COLO668 (cell line): ENCODE results near the gene ADAMTSL5.
"Not testable (repeated sequence)": the region's sequence is repeated elsewhere in the genome, so short reads cannot be mapped to it uniquely, and the experiment has no call there.

ENCODE experiments used
- DNase-seq: peaks from one replicate; lab custom pipeline; 2025; ENCODE audit not compliant: unreplicated experiment; lab: John Stamatoyannopoulos, UW

Gene ADAMTSL5, protein sequence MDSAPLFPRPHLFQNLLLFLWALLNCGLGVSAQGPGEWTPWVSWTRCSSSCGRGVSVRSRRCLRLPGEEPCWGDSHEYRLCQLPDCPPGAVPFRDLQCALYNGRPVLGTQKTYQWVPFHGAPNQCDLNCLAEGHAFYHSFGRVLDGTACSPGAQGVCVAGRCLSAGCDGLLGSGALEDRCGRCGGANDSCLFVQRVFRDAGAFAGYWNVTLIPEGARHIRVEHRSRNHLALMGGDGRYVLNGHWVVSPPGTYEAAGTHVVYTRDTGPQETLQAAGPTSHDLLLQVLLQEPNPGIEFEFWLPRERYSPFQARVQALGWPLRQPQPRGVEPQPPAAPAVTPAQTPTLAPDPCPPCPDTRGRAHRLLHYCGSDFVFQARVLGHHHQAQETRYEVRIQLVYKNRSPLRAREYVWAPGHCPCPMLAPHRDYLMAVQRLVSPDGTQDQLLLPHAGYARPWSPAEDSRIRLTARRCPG

DNA sequence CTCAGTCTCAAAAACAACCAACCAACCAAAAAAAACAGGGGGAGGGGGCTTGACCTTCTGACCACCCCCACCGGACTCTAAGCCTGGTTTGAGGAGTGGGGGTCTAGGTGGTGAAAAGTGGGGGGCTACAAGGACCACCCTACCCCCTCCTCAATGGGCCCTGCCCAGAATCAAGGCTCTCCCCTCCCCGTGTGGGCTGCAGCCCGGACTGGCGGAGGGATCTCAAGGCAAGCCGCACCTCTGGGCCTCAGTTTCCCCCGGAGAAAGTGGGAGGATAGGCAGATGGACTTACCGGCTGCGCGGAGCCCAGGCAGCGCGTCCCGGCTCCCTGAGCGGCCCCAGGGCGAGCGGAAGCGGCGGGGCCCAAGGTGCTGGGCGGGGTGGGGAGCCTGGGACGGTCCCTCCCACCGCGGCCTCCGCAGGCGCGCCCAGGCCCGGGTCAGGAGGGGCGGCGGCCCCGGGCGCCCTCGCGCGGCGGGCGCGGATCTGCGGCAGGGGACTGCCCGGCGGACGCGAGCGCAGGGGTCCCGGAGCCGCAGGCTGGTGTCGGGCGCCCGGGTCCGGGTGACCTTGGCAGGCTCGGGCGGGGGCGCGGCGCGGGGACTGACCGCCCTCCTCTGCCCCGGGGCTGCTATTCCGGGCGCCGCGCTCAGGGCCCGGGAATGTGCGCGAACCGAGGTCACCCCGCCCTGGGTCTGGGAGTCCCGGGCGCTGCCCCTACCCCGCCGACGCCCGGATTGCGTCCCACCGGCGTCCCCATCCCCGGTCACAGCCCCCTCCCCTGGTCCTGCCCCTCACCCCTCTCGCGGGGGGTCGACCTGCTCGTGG, at the start of gene ADAMTSL5:
Gene ADAMTSL5 (minus strand): TSS at position 349 of the 828 bp plus-strand sequence. CDS start 2,076 bp downstream, outside the sequence.
- peak; percentile 29 for DNase-seq

DNA sequence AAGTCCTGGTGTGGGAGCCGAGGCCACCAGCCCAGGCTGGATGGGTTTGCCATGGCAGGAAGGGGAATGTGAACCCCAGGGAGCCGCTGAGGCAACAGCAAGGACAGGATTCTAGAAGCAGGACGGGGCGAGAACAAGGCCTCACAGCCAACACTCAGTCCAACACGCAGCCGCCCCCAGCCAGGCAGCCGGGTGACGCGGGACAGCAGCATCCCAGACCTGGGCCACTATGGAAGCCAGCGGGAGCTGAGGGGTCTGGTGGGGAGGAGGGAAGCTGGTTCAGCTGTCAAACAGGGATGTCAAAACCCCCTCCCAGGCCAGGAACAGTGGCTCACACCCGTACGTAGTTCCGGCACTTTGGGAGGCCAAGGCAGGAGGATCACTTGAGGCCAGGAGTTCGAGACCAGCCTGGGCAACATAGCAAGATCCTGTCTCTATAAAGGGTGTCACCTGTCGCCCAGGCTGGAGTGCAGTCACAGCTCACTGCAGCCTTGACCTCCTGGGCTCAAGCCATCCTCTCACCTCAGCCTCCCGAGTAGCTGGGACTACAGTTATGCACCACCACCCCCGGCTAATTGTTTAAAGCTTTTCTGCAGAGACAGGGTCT, 48.5 kb upstream of the ADAMTSL5 start:
- no peak for DNase-seq

DNA sequence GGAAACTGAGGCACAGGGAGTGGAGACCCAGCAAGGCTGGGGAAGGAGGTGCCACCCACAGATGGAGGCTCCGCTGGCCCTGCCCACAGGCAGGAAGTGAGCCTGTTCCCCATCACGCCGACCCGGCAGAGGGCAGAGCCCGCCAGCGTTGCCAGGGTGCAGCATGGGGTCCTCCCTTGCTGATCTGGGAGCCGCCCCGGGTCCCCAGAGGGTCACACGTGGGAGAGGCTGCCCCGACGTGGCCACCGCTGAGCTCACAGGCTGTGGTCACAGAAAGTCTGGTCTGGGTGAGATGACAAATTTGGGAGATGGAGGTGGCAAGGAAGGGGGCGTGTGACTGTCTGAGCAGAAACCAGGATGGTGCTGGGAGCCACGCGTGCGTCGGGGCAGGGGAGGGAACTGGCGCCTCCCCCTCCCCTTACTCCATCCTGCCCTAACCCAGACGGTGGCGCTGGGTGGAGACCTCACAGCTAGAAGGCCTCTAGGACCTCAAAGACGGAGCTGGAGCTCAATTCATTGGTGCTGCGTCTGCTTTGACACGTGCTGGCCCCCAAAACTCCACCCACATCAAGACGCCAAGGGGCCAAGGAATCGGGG, 47.6 kb upstream of the ADAMTSL5 start:
- no peak for DNase-seq

DNA sequence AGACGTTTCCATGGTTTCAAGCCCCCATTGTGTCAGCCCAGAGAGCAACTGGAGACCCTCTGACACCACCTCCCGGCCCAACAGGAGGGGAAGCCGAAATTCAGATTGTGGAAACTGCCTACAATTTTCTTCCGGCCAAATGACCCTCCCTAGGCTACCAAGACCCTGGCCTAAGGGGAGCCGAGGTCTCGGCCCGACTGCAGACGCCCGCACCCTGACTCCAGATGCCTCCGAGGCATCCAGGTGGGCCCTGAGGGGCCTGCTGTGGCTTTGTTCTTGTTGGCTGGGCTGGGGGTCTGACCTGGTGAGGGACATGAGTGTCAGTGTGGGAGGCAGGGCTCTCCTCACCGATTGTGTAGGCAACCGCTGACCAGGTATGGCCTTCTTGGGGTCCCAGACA, 45.7 kb upstream of the ADAMTSL5 start:
- DNase-seq: no peak

DNA sequence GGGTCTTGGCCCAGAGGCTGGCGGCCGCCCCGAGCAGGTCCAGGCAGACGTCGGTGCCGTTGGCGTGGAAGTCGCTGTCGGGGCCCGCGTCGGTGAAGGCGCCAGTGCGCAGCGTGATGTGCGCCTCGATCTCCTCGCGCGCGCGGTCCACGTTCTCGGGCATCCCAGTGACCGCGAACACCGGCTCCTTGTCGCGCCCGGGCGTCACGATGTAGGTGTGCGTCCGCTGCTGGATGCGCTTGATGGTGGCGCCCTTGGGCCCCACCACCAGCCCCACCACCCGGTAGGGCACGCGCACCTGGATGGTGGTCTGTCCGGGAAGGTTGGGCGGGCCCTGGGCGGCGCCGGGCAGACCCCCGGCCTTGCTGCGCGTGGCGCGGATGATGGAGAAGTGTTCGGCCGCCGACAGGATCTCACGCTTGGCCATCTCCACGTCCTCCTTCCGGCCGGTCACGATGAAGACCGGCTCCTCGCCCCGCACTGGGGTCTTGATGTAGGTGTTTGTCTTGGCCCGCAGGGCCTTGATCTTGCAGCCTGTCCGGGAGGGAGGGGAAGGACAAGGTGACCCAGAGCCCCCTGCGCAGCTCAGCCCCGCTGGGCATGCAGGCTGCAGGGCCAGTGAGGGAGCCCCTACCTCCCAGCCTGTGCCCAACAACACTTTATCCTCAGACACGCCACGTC, 43.7 kb upstream of the ADAMTSL5 start:
- no peak for DNase-seq

DNA sequence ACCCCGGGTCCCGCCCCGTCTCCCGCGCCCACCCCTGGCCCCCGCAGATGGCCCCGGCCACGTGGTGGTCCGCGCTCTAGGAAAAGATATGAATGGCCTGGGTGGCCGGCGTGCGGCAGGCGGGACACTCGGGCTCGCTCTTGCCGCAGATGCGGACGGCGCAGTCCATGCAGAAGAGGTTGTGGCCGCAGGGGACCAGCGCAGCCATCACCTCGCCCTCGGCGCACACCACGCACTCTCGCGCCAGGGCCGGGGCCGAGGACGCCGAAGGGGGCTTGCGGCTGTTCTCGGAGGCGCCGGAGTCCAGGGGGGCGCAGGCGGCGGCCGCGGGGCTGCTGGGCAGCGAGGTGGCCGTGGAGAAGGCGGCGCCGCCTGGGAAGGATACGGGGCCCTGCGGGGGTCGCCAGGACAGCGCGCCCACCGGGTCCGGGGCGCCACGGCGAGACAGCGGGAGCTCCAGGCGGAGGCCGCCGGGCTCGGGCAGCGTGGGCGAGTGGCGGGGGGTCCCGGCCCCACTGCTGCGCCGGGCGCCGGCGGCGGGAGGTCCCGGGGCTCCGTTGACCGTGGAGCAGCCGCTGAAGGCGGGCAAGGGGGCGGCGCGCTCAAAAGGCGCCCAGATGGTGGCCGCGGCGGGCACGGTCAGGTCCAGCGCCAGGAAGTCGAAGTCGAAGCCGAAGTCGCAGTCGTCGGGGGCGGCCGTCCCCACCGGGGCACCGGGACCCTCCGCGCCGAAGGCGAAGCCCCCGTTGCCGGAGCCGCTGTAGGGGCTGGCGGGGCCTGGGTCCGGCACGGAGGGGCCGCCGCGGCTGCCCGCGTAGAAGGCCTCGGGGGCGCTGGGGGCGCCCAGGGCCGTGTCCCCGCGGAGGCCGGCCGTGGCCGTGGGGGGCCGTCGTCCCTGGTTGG, 42.9 kb upstream of the ADAMTSL5 start:
- no peak for DNase-seq

DNA sequence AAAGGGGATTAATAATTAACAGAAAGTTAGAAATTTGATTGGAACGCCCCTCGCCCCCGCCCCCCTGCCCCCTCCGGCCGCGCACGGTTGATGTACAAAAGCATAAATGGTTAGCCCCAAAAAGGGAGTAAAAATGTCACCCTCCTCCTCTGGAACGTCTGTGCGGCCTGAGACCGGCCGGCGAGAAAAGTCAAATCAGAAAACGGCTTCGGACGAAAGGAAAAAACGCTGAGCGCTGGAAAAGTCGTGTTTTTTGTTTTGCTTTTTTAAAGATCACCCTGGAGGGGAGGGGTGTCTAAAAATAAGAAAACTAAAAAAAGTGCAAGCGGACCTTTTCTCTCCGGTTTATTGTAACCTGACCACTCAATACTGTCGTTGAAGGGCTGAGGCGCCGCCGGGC, 42.1 kb upstream of the ADAMTSL5 start:
- no peak for DNase-seq

DNA sequence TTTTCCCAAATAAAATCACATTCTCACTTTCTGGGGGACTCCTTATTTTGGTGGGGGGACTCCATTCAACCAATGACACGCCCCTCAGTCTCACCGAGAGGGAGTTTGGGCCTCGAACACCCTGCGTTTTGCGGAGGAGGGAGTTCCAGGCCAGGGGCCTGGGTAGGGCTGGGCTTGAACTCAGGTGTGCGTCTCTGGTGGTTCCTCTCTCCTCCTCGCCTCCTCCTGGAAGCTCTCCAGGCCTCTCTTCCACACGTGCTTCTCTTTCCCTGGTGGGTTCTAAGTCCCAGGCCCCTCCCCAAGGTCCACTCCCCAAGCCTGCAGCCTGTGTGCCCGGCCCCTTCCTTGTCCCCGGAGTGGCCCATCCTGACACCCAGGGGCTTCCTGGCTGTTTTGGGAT, 40.6 kb upstream of the ADAMTSL5 start:
- no peak for DNase-seq

DNA sequence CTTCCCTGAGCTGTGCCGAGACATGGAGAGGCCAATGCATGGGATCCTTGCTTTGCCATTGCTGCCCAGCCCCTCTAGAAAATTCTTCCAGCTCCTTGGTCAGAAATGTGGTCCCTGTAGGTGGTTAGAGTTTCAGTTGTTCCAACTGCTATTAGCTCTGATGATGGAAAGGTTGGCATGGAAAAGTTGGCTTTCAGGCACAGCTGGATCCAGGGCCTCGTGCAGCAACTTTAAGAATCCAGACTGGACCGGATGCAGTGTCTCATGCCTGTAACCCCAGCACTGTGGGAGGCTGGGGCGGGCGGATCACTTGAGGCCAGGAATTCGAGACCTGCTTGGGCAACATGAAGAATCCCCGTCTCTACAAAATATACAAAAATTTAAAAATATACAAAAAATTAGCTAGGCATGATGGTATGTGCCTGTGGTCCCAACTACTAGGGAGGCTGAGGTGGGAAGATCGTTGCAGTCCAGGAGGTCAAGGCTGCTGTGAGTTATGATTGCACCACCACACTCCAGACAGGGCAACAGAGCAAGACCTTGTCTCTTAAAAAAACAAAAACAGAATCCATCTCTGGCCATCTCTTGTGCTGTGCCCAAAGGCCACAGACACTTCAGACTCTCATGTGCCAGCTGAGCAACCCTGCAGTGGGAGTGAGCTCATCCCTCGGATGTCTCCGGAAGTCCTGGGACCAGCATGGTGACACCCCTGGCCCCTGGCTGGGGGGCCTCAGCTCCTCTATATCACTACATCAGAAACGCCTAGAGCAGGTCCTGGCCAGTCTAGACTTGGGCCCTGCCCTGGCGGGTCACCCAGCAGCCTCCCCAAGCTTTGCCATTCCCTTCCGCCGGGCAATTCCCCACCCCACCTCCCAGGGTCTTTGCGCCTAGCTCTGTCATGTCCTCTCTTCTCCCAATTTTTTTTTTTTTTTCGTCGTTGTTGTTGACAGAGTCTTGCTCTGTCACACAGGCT, 38.5 kb upstream of the ADAMTSL5 start:
- no peak for DNase-seq

DNA sequence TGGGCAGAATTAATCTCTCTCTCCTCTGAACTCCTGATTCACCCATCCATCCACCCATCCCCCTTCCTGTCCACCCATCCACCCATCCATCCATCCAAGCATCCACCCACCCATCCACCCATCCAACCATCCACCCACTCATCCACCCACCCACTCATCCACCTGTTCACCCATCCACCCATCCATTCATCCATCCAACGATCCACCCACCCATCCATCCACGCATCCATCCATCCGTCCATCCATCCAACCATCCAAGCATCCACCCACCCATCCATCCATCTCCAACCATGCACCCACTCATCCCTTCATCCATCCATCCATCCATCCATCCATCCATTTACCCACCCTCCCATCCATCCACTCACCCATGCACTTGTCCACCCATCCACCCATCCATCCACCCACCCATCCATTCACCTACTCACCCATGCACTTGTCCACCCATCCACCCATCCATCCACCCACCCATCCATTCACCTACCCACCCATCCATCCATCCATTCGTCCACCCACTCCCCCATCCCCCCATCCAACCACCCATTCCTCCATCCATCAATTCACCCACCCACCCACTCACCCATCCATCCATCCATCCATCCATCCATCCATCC, 36.6 kb upstream of the ADAMTSL5 start:
- DNase-seq: no peak

DNA sequence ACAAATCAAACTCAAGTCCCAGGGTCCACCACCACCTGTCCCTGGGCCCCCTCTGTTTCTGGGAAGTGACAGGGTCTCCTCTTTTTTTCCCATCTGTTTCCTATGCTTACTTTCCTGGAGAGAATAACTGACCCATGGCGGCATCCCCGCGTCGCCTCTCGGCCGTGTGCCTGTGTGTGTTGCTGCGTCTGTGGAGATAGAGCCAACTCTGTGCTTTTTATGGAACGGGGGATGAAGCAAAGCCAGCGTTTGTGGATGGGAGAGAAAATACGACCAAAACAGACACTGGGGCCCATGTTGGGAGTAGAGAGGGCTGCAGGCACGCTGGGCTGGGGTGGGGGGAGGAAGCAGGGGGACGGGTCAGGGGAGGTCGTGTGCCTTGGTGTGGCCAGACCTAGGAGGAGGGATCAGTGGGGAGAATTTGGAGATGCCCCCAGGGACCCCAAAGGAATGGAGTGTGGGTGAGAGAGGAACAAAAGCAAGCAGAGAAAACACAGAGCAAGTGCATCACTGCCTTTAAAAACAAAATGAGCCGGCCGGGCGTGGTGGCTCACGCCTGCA, 27.6 kb upstream of the ADAMTSL5 start:
- no peak for DNase-seq

DNA sequence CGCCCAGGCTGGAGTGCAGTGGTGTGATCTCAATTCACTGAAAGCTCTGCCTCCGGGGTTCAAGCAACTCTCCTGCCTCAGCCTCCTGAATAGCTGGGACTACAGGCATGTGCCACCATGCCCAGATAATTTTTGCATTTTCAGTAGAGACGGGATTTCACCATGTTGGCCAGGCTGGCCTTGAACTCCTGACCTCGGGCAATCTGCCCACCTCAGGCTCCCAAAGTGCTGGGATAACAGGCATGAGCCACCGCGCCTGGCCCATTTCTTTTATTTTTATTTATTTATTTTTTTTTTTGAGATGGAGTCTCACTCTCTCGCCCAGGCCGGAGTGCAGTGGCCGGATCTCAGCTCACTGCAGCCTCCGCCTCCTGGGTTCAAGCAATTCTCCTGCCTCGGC, 26.9 kb upstream of the ADAMTSL5 start:
- not testable (repeated sequence) for DNase-seq

DNA sequence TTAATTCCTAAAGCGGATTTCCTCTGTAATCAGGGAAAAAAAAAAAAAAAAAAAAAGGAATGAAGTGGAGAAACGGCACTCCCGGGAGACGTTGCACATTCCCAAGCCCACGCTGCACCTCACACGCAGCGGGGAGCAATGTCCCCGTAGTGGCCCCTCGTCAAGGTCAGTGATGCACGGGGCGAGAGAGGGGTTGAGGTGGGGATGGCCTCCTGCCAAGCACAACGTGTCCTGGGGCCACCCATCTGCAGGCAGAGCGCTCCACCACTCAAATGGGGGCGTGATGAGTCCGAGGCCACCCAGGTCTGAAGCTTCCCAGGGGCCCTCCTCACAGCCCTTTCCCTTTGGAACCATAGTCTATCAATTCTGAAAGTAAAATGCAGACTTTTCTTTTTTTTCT, 26.2 kb upstream of the ADAMTSL5 start:
- DNase-seq: no peak

DNA sequence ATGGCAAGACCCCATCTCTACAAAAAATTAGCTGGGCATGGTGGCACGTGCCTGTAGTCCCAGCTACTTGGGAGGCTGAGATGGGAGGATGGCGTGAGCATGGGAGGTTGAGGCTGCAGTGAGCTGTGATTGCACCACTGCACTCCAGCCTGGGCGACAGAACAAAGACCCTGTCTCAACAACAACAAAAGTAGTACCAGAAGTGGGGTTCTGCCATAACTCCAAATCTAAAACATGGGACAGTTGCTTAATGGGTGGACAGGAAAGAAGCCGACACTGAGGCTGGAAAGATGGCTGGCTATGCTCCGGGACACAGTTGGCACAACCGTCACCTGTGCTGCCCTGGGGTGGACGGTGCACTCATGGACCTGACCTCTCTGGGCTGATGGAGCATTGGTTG, 22.9 kb upstream of the ADAMTSL5 start:
- DNase-seq: not testable (repeated sequence)

DNA sequence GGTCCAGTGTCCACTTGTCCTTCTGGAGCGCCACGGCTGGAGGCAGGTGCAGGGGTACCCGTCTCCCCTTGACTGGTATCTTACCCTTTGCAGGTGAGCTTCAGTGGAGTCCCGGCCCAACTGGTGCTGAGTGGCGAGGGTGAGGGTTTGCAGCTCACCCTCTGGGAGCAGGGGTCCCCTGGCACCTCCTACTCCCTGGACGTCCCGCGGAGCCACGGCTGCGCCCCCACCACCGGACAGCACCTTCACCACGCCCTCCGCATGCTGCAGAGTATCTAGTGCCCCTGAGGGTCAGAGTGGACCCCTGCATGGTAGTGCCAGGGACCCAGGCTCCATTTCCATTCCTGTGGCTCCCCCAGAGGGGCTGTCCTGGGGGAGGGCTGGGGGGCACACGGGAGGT, 22.2 kb upstream of the ADAMTSL5 start:
- DNase-seq: no peak

DNA sequence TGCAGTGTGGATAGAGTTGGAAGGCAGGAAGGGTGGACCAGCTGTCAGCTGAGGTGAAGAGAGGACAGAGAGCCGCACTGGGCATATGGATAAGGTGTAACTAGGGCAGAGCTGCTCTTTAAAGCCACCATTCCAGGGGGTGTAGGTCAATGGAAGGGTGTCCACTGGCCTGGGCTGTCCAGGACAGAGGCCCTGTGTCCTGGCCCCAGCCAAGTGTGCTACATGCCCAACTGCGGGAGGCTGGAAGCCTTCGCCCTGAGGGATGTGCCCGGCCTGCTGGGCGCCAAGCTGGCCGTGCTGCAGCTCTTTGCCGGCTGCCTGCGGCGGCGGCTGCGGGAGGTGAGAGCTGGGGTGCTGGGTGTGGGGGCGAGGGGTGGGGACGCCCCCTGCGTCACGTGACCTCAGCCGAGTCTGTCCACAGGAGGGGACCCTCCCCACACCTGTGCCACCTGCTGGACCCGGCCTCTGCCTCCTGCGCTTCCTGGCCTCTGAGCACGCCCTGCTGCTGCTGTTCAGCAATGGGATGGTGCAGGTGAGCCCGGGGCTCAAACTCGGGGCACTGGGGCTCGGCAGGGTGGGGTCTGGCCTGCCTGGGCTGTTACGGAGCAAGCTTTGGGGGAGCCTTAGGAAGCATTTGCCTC, 20.8 kb upstream of the ADAMTSL5 start:
- no peak for DNase-seq

DNA sequence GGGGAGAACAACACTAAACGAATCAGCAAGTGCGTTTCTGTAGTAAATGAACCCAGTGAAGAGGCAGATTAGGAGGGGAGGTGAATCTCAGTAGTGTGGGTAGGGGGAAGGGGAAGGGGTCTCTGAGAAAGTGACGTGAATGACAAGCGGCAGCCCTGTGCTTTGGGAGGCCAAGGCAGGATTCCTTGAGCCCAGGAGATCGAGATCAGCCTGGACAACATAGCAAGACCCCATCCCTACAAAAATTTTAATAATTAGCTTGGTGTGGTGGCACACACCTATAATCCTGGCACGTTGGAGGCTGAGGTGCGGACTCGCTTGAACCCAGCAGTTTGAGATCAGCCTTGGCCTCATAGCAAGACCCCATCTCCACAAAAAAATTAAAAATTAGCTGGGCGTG, 19.2 kb upstream of the ADAMTSL5 start:
- no peak for DNase-seq
